ENCODE measurements around the gene PCP2. TPM values are rescaled to one million over a fixed set of nuclear protein-coding genes. Genes with fewer than 3 reads are reported as not detected.

The PCP2 gene
- total RNA-seq, 3 donors from 2014 or later (not counting 1 experiment from before 2014, with no cell fraction given), result 5.4 to 8.4 (median 7.7) TPM

- TF ChIP-seq CTCF (IDR thresholded peaks at IDR 0.05), result no peak
- intact Hi-C loops (cut with micrococcal nuclease), result no loop called here
- H3K27me3 ChIP-seq (ENCODE audit: control insufficient read depth, insufficient read depth, low read length), result no peaks in the 10 kb centered on the region
- H3K9me3 Mint-ChIP-seq, result no peaks in the 10 kb centered on the region
- no peaks in the 10 kb centered on the region for H3K4me1 Mint-ChIP-seq
- DNase-seq (no peak), ATAC-seq (no peak)
- H3K4me3 Mint-ChIP-seq, result no peak overlapping the region
- H3K27ac Mint-ChIP-seq, result no peak overlapping the region
- H3K27ac ChIP-seq (ENCODE audit: low read length), result no peak overlapping the region
- H3K9me3 ChIP-seq (ENCODE audit: control insufficient read depth, insufficient read depth, low read length), result no peaks in the 10 kb centered on the region
- WGBS (ENCODE audit: insufficient coverage), result 95% methylated on average over 77 of the region's 81 CpGs
- no peaks in the 10 kb centered on the region for H3K36me3 Mint-ChIP-seq
- no peaks in the 10 kb centered on the region for H3K27me3 Mint-ChIP-seq (ENCODE audit: low read depth in 2 of 2)
- H3K4me3 ChIP-seq (ENCODE audit: low read length), result no peak overlapping the region
- no peaks in the 10 kb centered on the region for H3K4me1 ChIP-seq (ENCODE audit: control insufficient read depth, insufficient read depth, low read length)
- no peaks in the 10 kb centered on the region for H3K36me3 ChIP-seq (ENCODE audit: control insufficient read depth, insufficient read depth, low read length)
These were observed 20.9 kb downstream of the PCP2 start for GRCh38 chr19:7612282-7613274.

DNA sequence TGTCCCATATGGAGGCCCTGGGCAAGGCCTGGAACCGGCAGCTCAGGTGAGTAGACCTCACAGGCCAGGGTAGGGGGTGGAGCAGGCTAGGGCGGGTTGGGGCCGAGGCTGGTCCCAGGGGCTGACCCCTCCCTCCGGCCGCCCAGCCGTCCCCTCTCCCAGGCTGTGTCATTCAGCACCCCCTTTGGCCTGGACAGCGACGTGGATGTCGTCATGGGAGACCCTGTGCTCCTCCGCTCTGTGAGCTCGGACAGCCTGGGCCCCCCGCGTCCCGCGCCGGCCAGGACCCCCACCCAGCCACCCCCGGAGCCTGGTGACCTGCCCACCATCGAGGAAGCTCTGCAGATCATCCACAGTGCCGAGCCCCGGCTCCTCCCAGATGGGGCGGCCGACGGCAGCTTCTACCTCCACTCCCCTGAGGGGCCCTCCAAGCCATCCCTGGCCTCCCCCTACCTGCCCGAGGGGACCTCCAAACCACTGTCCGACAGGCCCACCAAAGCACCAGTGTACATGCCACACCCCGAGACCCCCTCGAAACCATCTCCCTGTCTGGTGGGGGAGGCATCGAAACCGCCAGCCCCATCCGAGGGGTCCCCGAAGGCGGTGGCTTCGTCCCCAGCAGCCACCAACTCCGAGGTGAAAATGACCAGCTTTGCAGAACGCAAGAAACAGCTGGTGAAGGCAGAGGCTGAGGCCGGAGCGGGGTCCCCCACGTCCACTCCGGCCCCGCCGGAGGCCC, 21.8 kb downstream of the PCP2 start:
- no peak overlapping the region for H3K27ac Mint-ChIP-seq
- no peak for TF ChIP-seq CTCF (IDR thresholded peaks at IDR 0.05)
- H3K9me3 Mint-ChIP-seq, result no peaks in the 10 kb centered on the region
- H3K4me3 ChIP-seq (ENCODE audit: low read length), result no peak overlapping the region
- intact Hi-C loops (cut with micrococcal nuclease), result no loop called here
- DNase-seq (no peak), ATAC-seq (no peak)
- no peaks in the 10 kb centered on the region for H3K27me3 Mint-ChIP-seq (ENCODE audit: low read depth in 2 of 2)
- H3K27ac ChIP-seq (ENCODE audit: low read length), result no peak overlapping the region
- H3K4me1 ChIP-seq (ENCODE audit: control insufficient read depth, insufficient read depth, low read length), result no peaks in the 10 kb centered on the region
- H3K36me3 Mint-ChIP-seq, result no peaks in the 10 kb centered on the region
- H3K4me3 Mint-ChIP-seq, result no peak overlapping the region
- no peaks in the 10 kb centered on the region for H3K36me3 ChIP-seq (ENCODE audit: control insufficient read depth, insufficient read depth, low read length)
- H3K4me1 Mint-ChIP-seq, result no peaks in the 10 kb centered on the region
- 93% methylated on average over 41 of the region's 41 CpGs for WGBS (ENCODE audit: insufficient coverage)
- no peaks in the 10 kb centered on the region for H3K27me3 ChIP-seq (ENCODE audit: control insufficient read depth, insufficient read depth, low read length)
- H3K9me3 ChIP-seq (ENCODE audit: control insufficient read depth, insufficient read depth, low read length), result no peaks in the 10 kb centered on the region

GRCh38 chr19:7610491-7611240, 22.9 kb downstream of the PCP2 start:
- DNase-seq (no peak), ATAC-seq (no peak)
- Histone ChIP-seq H3K36me3 (ENCODE audit: control insufficient read depth, insufficient read depth, low read length) (no peaks in the 10 kb centered on the region), H3K4me3 (ENCODE audit: low read length) (no peak overlapping the region), H3K4me1 (ENCODE audit: control insufficient read depth, insufficient read depth, low read length) (no peaks in the 10 kb centered on the region), H3K9me3 (ENCODE audit: control insufficient read depth, insufficient read depth, low read length) (peaks cover 2% of the 10 kb centered on the region), H3K27me3 (ENCODE audit: control insufficient read depth, insufficient read depth, low read length) (no peaks in the 10 kb centered on the region), H3K27ac (ENCODE audit: low read length) (no peak overlapping the region)
- Mint-ChIP-seq H3K4me3 (no peak overlapping the region), H3K9me3 (peaks cover 0 to under 1% of the 10 kb centered on the region in 2 donors), H3K36me3 (no peaks in the 10 kb centered on the region), H3K27me3 (ENCODE audit: low read depth in 2 of 2) (peaks cover 0 to 3% of the 10 kb centered on the region in 2 donors), H3K27ac (no peak overlapping the region), H3K4me1 (peaks cover 0 to 3% of the 10 kb centered on the region in 2 donors)
- intact Hi-C loops (cut with micrococcal nuclease), result no loop called here
- TF ChIP-seq CTCF (IDR thresholded peaks at IDR 0.05), result no peak
- 86% methylated on average over 29 of the region's 31 CpGs for WGBS (ENCODE audit: insufficient coverage)
